NT2/D1 (cell line): Measurements from ENCODE around the gene HOXB6.

Experiments
- SUZ12 ChIP-seq: IDR thresholded peaks from 2 replicates; pipeline ENCODE4 v1.6.1; 2011; ENCODE audit not compliant: insufficient read length, insufficient read depth; ENCODE audit errors: extremely low read depth
- YY1 ChIP-seq: IDR thresholded peaks from 2 replicates; pipeline ENCODE4 v1.6.1; 2011; ENCODE audit not compliant: insufficient read length, insufficient read depth
- ZNF274 ChIP-seq: IDR thresholded peaks from 2 replicates; pipeline ENCODE4 v1.6.1; 2011; ENCODE audit warnings: mild to moderate bottlenecking, low read depth, low read length

GRCh38 chr17:48553190-48553547 is 51.6 kb downstream of the HOXB6 start:
- TF ChIP-seq SUZ12 (no peak), ZNF274 (no peak), YY1 (no peak)
